Measurements from ENCODE around the gene ACER1.

ACER1 gene

GRCh38 chr19:6343462-6343861 is 10.1 kb upstream of the ACER1 start:
- Histone ChIP-seq H3K9me3 (ENCODE audit: insufficient read depth, low read depth, low read length) (no peaks in the 10 kb centered on the region), H3K4me1 (ENCODE audit: insufficient read depth, low read length, poor library complexity, severe bottlenecking) (no peaks in the 10 kb centered on the region), H3K9me2 (replicated peaks; ENCODE audit: low read depth, low read length) (no peaks in the 10 kb centered on the region), H3K9ac (ENCODE audit: low read depth, low read length, poor library complexity, severe bottlenecking) (no peak overlapping the region), H3K4me2 (ENCODE audit: low read depth, low read length, poor library complexity, severe bottlenecking) (no peak overlapping the region), H3K4me3 (ENCODE audit: low read length, poor library complexity, severe bottlenecking) (no peak overlapping the region), H3K27me3 (ENCODE audit: insufficient read depth, low read length, poor library complexity, severe bottlenecking) (no peaks in the 10 kb centered on the region), H3K36me3 (ENCODE audit: insufficient read depth, low read length) (no peaks in the 10 kb centered on the region), H3F3A (ENCODE audit: low read depth) (no peaks in the 10 kb centered on the region), H2AFZ (ENCODE audit: low read length) (no peak overlapping the region), H4K20me1 (ENCODE audit: insufficient read depth, low read length, poor library complexity, severe bottlenecking) (no peaks in the 10 kb centered on the region), H3K79me2 (ENCODE audit: insufficient read depth, low read length) (no peaks in the 10 kb centered on the region)
- TF ChIP-seq, protein P1, sequence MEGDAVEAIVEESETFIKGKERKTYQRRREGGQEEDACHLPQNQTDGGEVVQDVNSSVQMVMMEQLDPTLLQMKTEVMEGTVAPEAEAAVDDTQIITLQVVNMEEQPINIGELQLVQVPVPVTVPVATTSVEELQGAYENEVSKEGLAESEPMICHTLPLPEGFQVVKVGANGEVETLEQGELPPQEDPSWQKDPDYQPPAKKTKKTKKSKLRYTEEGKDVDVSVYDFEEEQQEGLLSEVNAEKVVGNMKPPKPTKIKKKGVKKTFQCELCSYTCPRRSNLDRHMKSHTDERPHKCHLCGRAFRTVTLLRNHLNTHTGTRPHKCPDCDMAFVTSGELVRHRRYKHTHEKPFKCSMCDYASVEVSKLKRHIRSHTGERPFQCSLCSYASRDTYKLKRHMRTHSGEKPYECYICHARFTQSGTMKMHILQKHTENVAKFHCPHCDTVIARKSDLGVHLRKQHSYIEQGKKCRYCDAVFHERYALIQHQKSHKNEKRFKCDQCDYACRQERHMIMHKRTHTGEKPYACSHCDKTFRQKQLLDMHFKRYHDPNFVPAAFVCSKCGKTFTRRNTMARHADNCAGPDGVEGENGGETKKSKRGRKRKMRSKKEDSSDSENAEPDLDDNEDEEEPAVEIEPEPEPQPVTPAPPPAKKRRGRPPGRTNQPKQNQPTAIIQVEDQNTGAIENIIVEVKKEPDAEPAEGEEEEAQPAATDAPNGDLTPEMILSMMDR (conservative IDR thresholded peaks at IDR 0.05; ENCODE audit: low read length), result no peak
- TF ChIP-seq EZH2phosphoT487 (IDR thresholded peaks at IDR 0.05; ENCODE audit: borderline replicate concordance), result no peak

- H3K9ac ChIP-seq (ENCODE audit: low read depth, low read length, poor library complexity, severe bottlenecking), result no peak overlapping the region
- no peak overlapping the region for H2AFZ ChIP-seq (ENCODE audit: low read length)
- H3K4me2 ChIP-seq (ENCODE audit: low read depth, low read length, poor library complexity, severe bottlenecking), result no peak overlapping the region
Observed at GRCh38 chr19:6340493-6341201, 7.2 kb upstream of the ACER1 start.

DNA sequence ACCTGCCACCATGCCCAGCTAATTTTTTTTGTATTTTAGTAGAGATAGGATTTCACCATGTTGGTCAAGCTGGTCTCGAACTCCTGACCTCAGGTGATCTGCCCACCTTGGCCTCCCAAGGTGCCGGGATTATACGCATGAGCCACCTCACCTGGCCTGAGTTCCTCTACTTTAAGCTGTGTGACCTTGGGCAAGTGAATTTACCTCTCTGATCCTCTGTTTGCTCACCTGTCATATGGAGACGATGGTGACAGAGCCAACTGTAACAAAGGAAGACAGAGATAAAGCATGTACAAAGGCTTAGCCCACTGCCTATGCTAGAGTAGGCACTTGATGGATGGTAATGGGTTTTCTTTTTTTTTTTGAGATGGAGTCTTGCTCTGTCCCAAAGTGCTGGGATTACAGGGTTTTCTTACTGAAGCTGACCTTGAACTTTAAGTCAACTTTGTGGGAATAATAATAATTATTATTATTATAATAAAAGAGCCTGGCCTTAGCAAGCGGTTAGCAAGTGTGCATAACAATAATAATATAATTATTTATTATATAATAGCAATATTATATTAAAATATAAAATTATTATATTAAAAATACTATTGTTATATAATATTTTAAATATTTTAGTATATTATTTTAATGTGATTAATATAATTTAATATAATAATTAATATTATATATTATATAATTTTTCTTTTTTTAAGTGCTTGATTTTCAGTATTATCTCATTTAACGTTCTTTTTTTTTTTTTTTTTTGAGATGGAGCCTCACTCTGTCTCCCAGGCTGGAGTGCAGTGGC is 1.3 kb upstream of the ACER1 start:
- no peaks in the 10 kb centered on the region for H3K36me3 ChIP-seq (ENCODE audit: insufficient read depth, low read length)
- H2AFZ ChIP-seq (ENCODE audit: low read length), result no peak overlapping the region
- TF ChIP-seq, protein P1 (conservative IDR thresholded peaks at IDR 0.05; ENCODE audit: low read length), result no peak
- no peak for TF ChIP-seq EZH2phosphoT487 (IDR thresholded peaks at IDR 0.05; ENCODE audit: borderline replicate concordance)
- H3K4me2 ChIP-seq (ENCODE audit: low read depth, low read length, poor library complexity, severe bottlenecking), result no peak overlapping the region
- H3K4me3 ChIP-seq (ENCODE audit: low read length, poor library complexity, severe bottlenecking), result no peak overlapping the region
- no peaks in the 10 kb centered on the region for H4K20me1 ChIP-seq (ENCODE audit: insufficient read depth, low read length, poor library complexity, severe bottlenecking)
- no peaks in the 10 kb centered on the region for H3K9me2 ChIP-seq (replicated peaks; ENCODE audit: low read depth, low read length)
- H3F3A ChIP-seq (ENCODE audit: low read depth), result no peaks in the 10 kb centered on the region
- H3K4me1 ChIP-seq (ENCODE audit: insufficient read depth, low read length, poor library complexity, severe bottlenecking), result no peaks in the 10 kb centered on the region
- H3K27me3 ChIP-seq (ENCODE audit: insufficient read depth, low read length, poor library complexity, severe bottlenecking), result no peaks in the 10 kb centered on the region
- H3K9ac ChIP-seq (ENCODE audit: low read depth, low read length, poor library complexity, severe bottlenecking), result no peak overlapping the region
- H3K79me2 ChIP-seq (ENCODE audit: insufficient read depth, low read length), result no peaks in the 10 kb centered on the region
- H3K9me3 ChIP-seq (ENCODE audit: insufficient read depth, low read depth, low read length), result no peaks in the 10 kb centered on the region

More at GRCh38 chr19:6340493-6341201, 7.2 kb upstream of the ACER1 start:
- Histone ChIP-seq H3K9me2 (replicated peaks; ENCODE audit: low read depth, low read length) (no peaks in the 10 kb centered on the region), H3K4me3 (ENCODE audit: low read length, poor library complexity, severe bottlenecking) (no peak overlapping the region), H3K36me3 (ENCODE audit: insufficient read depth, low read length) (no peaks in the 10 kb centered on the region), H3K4me1 (ENCODE audit: insufficient read depth, low read length, poor library complexity, severe bottlenecking) (no peaks in the 10 kb centered on the region), H3K79me2 (ENCODE audit: insufficient read depth, low read length) (no peaks in the 10 kb centered on the region), H4K20me1 (ENCODE audit: insufficient read depth, low read length, poor library complexity, severe bottlenecking) (no peaks in the 10 kb centered on the region), H3K9me3 (ENCODE audit: insufficient read depth, low read depth, low read length) (no peaks in the 10 kb centered on the region), H3K27me3 (ENCODE audit: insufficient read depth, low read length, poor library complexity, severe bottlenecking) (no peaks in the 10 kb centered on the region), H3F3A (ENCODE audit: low read depth) (no peaks in the 10 kb centered on the region)
- TF ChIP-seq, protein P1 (conservative IDR thresholded peaks at IDR 0.05; ENCODE audit: low read length), result no peak
- TF ChIP-seq EZH2phosphoT487 (IDR thresholded peaks at IDR 0.05; ENCODE audit: borderline replicate concordance), result no peak
